ENCODE measurements around the gene DLG2.
"Not testable (repeated sequence)": the region's sequence is repeated elsewhere in the genome, so short reads cannot be mapped to it uniquely, and the experiment has no call there.

DLG2 gene

GRCh38 chr11:84372381-84372950 is 1254.7 kb downstream of the DLG2 start:
- no peak for DNase-seq (ENCODE audit: low read depth)

- DNase-seq (ENCODE audit: low read depth): no peak
Observed at GRCh38 chr11:84358034-84358433, 1269.1 kb downstream of the DLG2 start.

- DNase-seq (ENCODE audit: low read depth): no peak
Observed at GRCh38 chr11:84355911-84356310, 1271.2 kb downstream of the DLG2 start.

GRCh38 chr11:84345597-84345996 is 1281.5 kb downstream of the DLG2 start:
- no peak for DNase-seq (ENCODE audit: low read depth)

- DNase-seq (ENCODE audit: low read depth): no peak
Observed at GRCh38 chr11:84345027-84345426, 1282.1 kb downstream of the DLG2 start.

GRCh38 chr11:84339796-84340195 is 1287.3 kb downstream of the DLG2 start:
- no peak for DNase-seq (ENCODE audit: low read depth)

- no peak for DNase-seq (ENCODE audit: low read depth)
Observed at GRCh38 chr11:84333221-84333620, 1293.9 kb downstream of the DLG2 start.

GRCh38 chr11:84322211-84322610 is 1304.9 kb downstream of the DLG2 start:
- no peak for DNase-seq (ENCODE audit: low read depth)

GRCh38 chr11:84319863-84320262 is 1307.3 kb downstream of the DLG2 start:
- DNase-seq (ENCODE audit: low read depth): no peak

GRCh38 chr11:84316866-84317555 is 1310.1 kb downstream of the DLG2 start:
- no peak for DNase-seq (ENCODE audit: low read depth)

GRCh38 chr11:84313830-84314359 is 1313.2 kb downstream of the DLG2 start:
- DNase-seq (ENCODE audit: low read depth): no peak

- DNase-seq (ENCODE audit: low read depth): no peak
Observed at GRCh38 chr11:84310268-84310667, 1316.9 kb downstream of the DLG2 start.

- not testable (repeated sequence) for DNase-seq (ENCODE audit: low read depth)
Observed at GRCh38 chr11:84308491-84308890, 1318.7 kb downstream of the DLG2 start.

- DNase-seq (ENCODE audit: low read depth): no peak
Observed at GRCh38 chr11:84300092-84300491, 1327.1 kb downstream of the DLG2 start.

GRCh38 chr11:84297570-84297969 is 1329.6 kb downstream of the DLG2 start:
- no peak for DNase-seq (ENCODE audit: low read depth)

GRCh38 chr11:84295815-84296214 is 1331.3 kb downstream of the DLG2 start:
- DNase-seq (ENCODE audit: low read depth): no peak

GRCh38 chr11:84292955-84293354 is 1334.2 kb downstream of the DLG2 start:
- DNase-seq (ENCODE audit: low read depth): no peak

GRCh38 chr11:84292006-84292405 is 1335.1 kb downstream of the DLG2 start:
- no peak for DNase-seq (ENCODE audit: low read depth)

GRCh38 chr11:84290647-84291046 is 1336.5 kb downstream of the DLG2 start:
- no peak for DNase-seq (ENCODE audit: low read depth)

- no peak for DNase-seq (ENCODE audit: low read depth)
Observed at GRCh38 chr11:84289381-84289906, 1337.7 kb downstream of the DLG2 start.

- no peak for DNase-seq (ENCODE audit: low read depth)
Observed at GRCh38 chr11:84273541-84273940, 1353.6 kb downstream of the DLG2 start.

GRCh38 chr11:84270466-84270865 is 1356.7 kb downstream of the DLG2 start:
- DNase-seq (ENCODE audit: low read depth): no peak

GRCh38 chr11:84264066-84264465 is 1363.1 kb downstream of the DLG2 start:
- no peak for DNase-seq (ENCODE audit: low read depth)

- no peak for DNase-seq (ENCODE audit: low read depth)
Observed at GRCh38 chr11:84261707-84262106, 1365.4 kb downstream of the DLG2 start.

All from activated T-cell treated with anti-CD3 and anti-CD28 coated beads for 24 hours (primary cell).